Measurements from ENCODE around the gene HOXD8.

Gene HOXD8

GRCh38 chr2:176158855-176159662 lies 29.6 kb downstream of the HOXD8 start:
- Histone ChIP-seq H3K27ac (ENCODE audit: low read length) (no peak overlapping the region), H3K27me3 (ENCODE audit: control insufficient read depth, insufficient read depth, low read length) (peaks cover 100% of the 10 kb centered on the region), H3K4me1 (ENCODE audit: control insufficient read depth, low read depth, low read length) (peaks cover 7% of the 10 kb centered on the region), H3K9ac (ENCODE audit: low read length) (no peak overlapping the region), H3K36me3 (ENCODE audit: control insufficient read depth, low read depth, low read length) (no peaks in the 10 kb centered on the region), H3K9me3 (ENCODE audit: control insufficient read depth, low read depth, low read length) (peaks cover 3% of the 10 kb centered on the region), H3K4me3 (ENCODE audit: low read length) (no peak overlapping the region)

- H3K9ac ChIP-seq (ENCODE audit: low read length), result no peak overlapping the region
- peaks cover 7% of the 10 kb centered on the region for H3K4me1 ChIP-seq (ENCODE audit: control insufficient read depth, low read depth, low read length)
- peaks cover 100% of the 10 kb centered on the region for H3K27me3 ChIP-seq (ENCODE audit: control insufficient read depth, insufficient read depth, low read length)
- H3K36me3 ChIP-seq (ENCODE audit: control insufficient read depth, low read depth, low read length), result no peaks in the 10 kb centered on the region
- H3K27ac ChIP-seq (ENCODE audit: low read length), result no peak overlapping the region
- H3K9me3 ChIP-seq (ENCODE audit: control insufficient read depth, low read depth, low read length), result peaks cover under 1% of the 10 kb centered on the region
- H3K4me3 ChIP-seq (ENCODE audit: low read length), result no peak overlapping the region
Measured at GRCh38 chr2:176159663-176160250, 30.3 kb downstream of the HOXD8 start.

- Histone ChIP-seq H3K4me3 (ENCODE audit: low read length) (no peak overlapping the region), H3K9ac (ENCODE audit: low read length) (no peak overlapping the region), H3K27ac (ENCODE audit: low read length) (no peak overlapping the region), H3K4me1 (ENCODE audit: control insufficient read depth, low read depth, low read length) (peaks cover 8% of the 10 kb centered on the region), H3K36me3 (ENCODE audit: control insufficient read depth, low read depth, low read length) (no peaks in the 10 kb centered on the region), H3K27me3 (ENCODE audit: control insufficient read depth, insufficient read depth, low read length) (peaks cover 100% of the 10 kb centered on the region), H3K9me3 (ENCODE audit: control insufficient read depth, low read depth, low read length) (no peaks in the 10 kb centered on the region)
Measured at GRCh38 chr2:176160251-176160985, 30.9 kb downstream of the HOXD8 start.

- Histone ChIP-seq H3K4me1 (ENCODE audit: control insufficient read depth, low read depth, low read length) (peaks cover 5% of the 10 kb centered on the region), H3K9ac (ENCODE audit: low read length) (no peak overlapping the region), H3K36me3 (ENCODE audit: control insufficient read depth, low read depth, low read length) (no peaks in the 10 kb centered on the region), H3K27ac (ENCODE audit: low read length) (no peak overlapping the region), H3K27me3 (ENCODE audit: control insufficient read depth, insufficient read depth, low read length) (peaks cover 100% of the 10 kb centered on the region), H3K4me3 (ENCODE audit: low read length) (no peak overlapping the region), H3K9me3 (ENCODE audit: control insufficient read depth, low read depth, low read length) (no peaks in the 10 kb centered on the region)
Measured at GRCh38 chr2:176160986-176161824, 31.7 kb downstream of the HOXD8 start.

GRCh38 chr2:176161825-176162626 lies 32.5 kb downstream of the HOXD8 start:
- Histone ChIP-seq H3K27ac (ENCODE audit: low read length) (no peak overlapping the region), H3K36me3 (ENCODE audit: control insufficient read depth, low read depth, low read length) (no peaks in the 10 kb centered on the region), H3K9ac (ENCODE audit: low read length) (no peak overlapping the region), H3K27me3 (ENCODE audit: control insufficient read depth, insufficient read depth, low read length) (peaks cover 100% of the 10 kb centered on the region), H3K9me3 (ENCODE audit: control insufficient read depth, low read depth, low read length) (no peaks in the 10 kb centered on the region), H3K4me3 (ENCODE audit: low read length) (no peak overlapping the region), H3K4me1 (ENCODE audit: control insufficient read depth, low read depth, low read length) (peaks cover 5% of the 10 kb centered on the region)

GRCh38 chr2:176162911-176163671 lies 33.6 kb downstream of the HOXD8 start:
- Histone ChIP-seq H3K4me1 (ENCODE audit: control insufficient read depth, low read depth, low read length) (peaks cover 5% of the 10 kb centered on the region), H3K27ac (ENCODE audit: low read length) (no peak overlapping the region), H3K9me3 (ENCODE audit: control insufficient read depth, low read depth, low read length) (no peaks in the 10 kb centered on the region), H3K4me3 (ENCODE audit: low read length) (no peak overlapping the region), H3K9ac (ENCODE audit: low read length) (no peak overlapping the region), H3K36me3 (ENCODE audit: control insufficient read depth, low read depth, low read length) (no peaks in the 10 kb centered on the region), H3K27me3 (ENCODE audit: control insufficient read depth, insufficient read depth, low read length) (peaks cover 100% of the 10 kb centered on the region)

GRCh38 chr2:176163672-176164056 lies 34.2 kb downstream of the HOXD8 start:
- Histone ChIP-seq H3K36me3 (ENCODE audit: control insufficient read depth, low read depth, low read length) (no peaks in the 10 kb centered on the region), H3K9ac (ENCODE audit: low read length) (no peak overlapping the region), H3K27me3 (ENCODE audit: control insufficient read depth, insufficient read depth, low read length) (peaks cover 100% of the 10 kb centered on the region), H3K27ac (ENCODE audit: low read length) (no peak overlapping the region), H3K4me3 (ENCODE audit: low read length) (no peak overlapping the region), H3K9me3 (ENCODE audit: control insufficient read depth, low read depth, low read length) (no peaks in the 10 kb centered on the region), H3K4me1 (ENCODE audit: control insufficient read depth, low read depth, low read length) (peaks cover 5% of the 10 kb centered on the region)

GRCh38 chr2:176164201-176164600 lies 34.7 kb downstream of the HOXD8 start:
- Histone ChIP-seq H3K27me3 (ENCODE audit: control insufficient read depth, insufficient read depth, low read length) (peaks cover 100% of the 10 kb centered on the region), H3K27ac (ENCODE audit: low read length) (no peak overlapping the region), H3K4me3 (ENCODE audit: low read length) (no peak overlapping the region)

GRCh38 chr2:176164611-176165369 lies 35.3 kb downstream of the HOXD8 start:
- H3K4me3 ChIP-seq (ENCODE audit: low read length), result no peak overlapping the region

More at GRCh38 chr2:176164201-176164600, 34.7 kb downstream of the HOXD8 start:
- Histone ChIP-seq H3K9ac (ENCODE audit: low read length) (no peak overlapping the region), H3K4me1 (ENCODE audit: control insufficient read depth, low read depth, low read length) (peaks cover 5% of the 10 kb centered on the region), H3K9me3 (ENCODE audit: control insufficient read depth, low read depth, low read length) (no peaks in the 10 kb centered on the region), H3K36me3 (ENCODE audit: control insufficient read depth, low read depth, low read length) (no peaks in the 10 kb centered on the region)

More at GRCh38 chr2:176164611-176165369, 35.3 kb downstream of the HOXD8 start:
- Histone ChIP-seq H3K9me3 (ENCODE audit: control insufficient read depth, low read depth, low read length) (no peaks in the 10 kb centered on the region), H3K27me3 (ENCODE audit: control insufficient read depth, insufficient read depth, low read length) (peaks cover 100% of the 10 kb centered on the region), H3K27ac (ENCODE audit: low read length) (no peak overlapping the region), H3K36me3 (ENCODE audit: control insufficient read depth, low read depth, low read length) (no peaks in the 10 kb centered on the region), H3K9ac (ENCODE audit: low read length) (no peak overlapping the region), H3K4me1 (ENCODE audit: control insufficient read depth, low read depth, low read length) (peaks cover 5% of the 10 kb centered on the region)

All from iPS-18a (cell line).